GM12875 (cell line): ENCODE measurements around the gene SOX6.

Source experiments
- H3K4me3 ChIP-seq: one replicate; pipeline ENCODE4 v1.5.1; 2011; ENCODE audit warnings: low read depth, low read length, control low read depth
- CTCF ChIP-seq: IDR thresholded peaks from 2 replicates; pipeline ENCODE4 v1.5.1; 2011; ENCODE audit warnings: low read depth, mild to moderate bottlenecking, control low read depth, inconsistent platforms, low read length, moderate library complexity, borderline replicate concordance; ENCODE audit not compliant: insufficient read depth

The SOX6 gene

GRCh38 chr11:16097543-16097942 is 258.8 kb downstream of the SOX6 start:
- no peak for TF ChIP-seq CTCF
- no peak overlapping the region for H3K4me3 ChIP-seq

- no peak for TF ChIP-seq CTCF
- H3K4me3 ChIP-seq: no peak overlapping the region
Measured at GRCh38 chr11:16096336-16096735, 260.0 kb downstream of the SOX6 start.

GRCh38 chr11:16095756-16096155 is 260.6 kb downstream of the SOX6 start:
- TF ChIP-seq CTCF: no peak
- H3K4me3 ChIP-seq: no peak overlapping the region

- TF ChIP-seq CTCF: no peak
- no peak overlapping the region for H3K4me3 ChIP-seq
Measured at GRCh38 chr11:16093889-16094653, 262.3 kb downstream of the SOX6 start.

- H3K4me3 ChIP-seq: no peak overlapping the region
- TF ChIP-seq CTCF: no peak
Measured at GRCh38 chr11:16091862-16092261, 264.5 kb downstream of the SOX6 start.

- TF ChIP-seq CTCF: no peak
- H3K4me3 ChIP-seq: no peak overlapping the region
Measured at GRCh38 chr11:16089481-16089880, 266.9 kb downstream of the SOX6 start.

GRCh38 chr11:16088774-16089173 is 267.6 kb downstream of the SOX6 start:
- H3K4me3 ChIP-seq: no peak overlapping the region
- no peak for TF ChIP-seq CTCF
